CD4-positive, alpha-beta T cell treated with Interferon alpha-2 for 1 hour (primary cell): Measurements from ENCODE around the gene SORCS3.

ENCODE experiments used
- DNase-seq, 2 donors: peaks; one replicate each; pipeline ENCODE4 v3.0.0-alpha.2; 2020 to 2022

Gene SORCS3

GRCh38 chr10:104641187-104641936 lies at the start of gene SORCS3:
TSS of gene SORCS3 (plus strand) at chr10:104641290.
- DNase-seq, result no peak

GRCh38 chr10:104591441-104591840 lies 49.6 kb upstream of the SORCS3 start:
- DNase-seq, result no peak

- DNase-seq, result no peak
Measured at GRCh38 chr10:104601166-104601565, 39.9 kb upstream of the SORCS3 start.

GRCh38 chr10:104608091-104608828 lies 32.8 kb upstream of the SORCS3 start:
- DNase-seq, result no peak

- no peak for DNase-seq
Measured at GRCh38 chr10:104612571-104613205, 28.4 kb upstream of the SORCS3 start.

GRCh38 chr10:104613406-104613805 lies 27.7 kb upstream of the SORCS3 start:
- DNase-seq, result no peak

- DNase-seq, result peak in 1 of 2 donors; percentile 37
Measured at GRCh38 chr10:104614245-104614831, 26.8 kb upstream of the SORCS3 start.

GRCh38 chr10:104615136-104615535 lies 26.0 kb upstream of the SORCS3 start:
- DNase-seq, result no peak

GRCh38 chr10:104617831-104618230 lies 23.3 kb upstream of the SORCS3 start:
- DNase-seq, result no peak

GRCh38 chr10:104622175-104622574 lies 18.9 kb upstream of the SORCS3 start:
- DNase-seq, result no peak

GRCh38 chr10:104622598-104623209 lies 18.4 kb upstream of the SORCS3 start:
- DNase-seq, result peak in 1 of 2 donors; percentile 12

- DNase-seq, result no peak
Measured at GRCh38 chr10:104630731-104631130, 10.4 kb upstream of the SORCS3 start.

GRCh38 chr10:104631946-104632345 lies 9.1 kb upstream of the SORCS3 start:
- no peak for DNase-seq

GRCh38 chr10:104638861-104639589 lies 2.1 kb upstream of the SORCS3 start:
- DNase-seq, result no peak

- DNase-seq, result no peak
Measured at GRCh38 chr10:104639590-104640338, 1.3 kb upstream of the SORCS3 start.

- DNase-seq, result no peak
Measured at GRCh38 chr10:104640339-104641186, 527 bp upstream of the SORCS3 start.

- no peak for DNase-seq
Measured at GRCh38 chr10:104641937-104642657, 1.0 kb downstream of the SORCS3 start.

- no peak for DNase-seq
Measured at GRCh38 chr10:104642658-104643302, 1.7 kb downstream of the SORCS3 start.

- DNase-seq, result no peak
Measured at GRCh38 chr10:104643303-104643663, 2.2 kb downstream of the SORCS3 start.
